Naive thymus-derived CD4-positive, alpha-beta T cell (primary cell): Measurements from ENCODE around the gene NRXN2. TPM values are rescaled to one million over a fixed set of nuclear protein-coding genes. Genes with fewer than 3 reads are reported as not detected.

Source experiments
- ATAC-seq: fragments of 150-1000 bp; cut with Tn5 transposase; 2 replicates; pipeline ENCODE4 v1.10.0; 2021; ENCODE audit warnings: mild to moderate bottlenecking, moderate library complexity
- CTCF ChIA-PET: fragments of 350-600 bp; sonication (Branson Sonifier 250); formaldehyde crosslinking; loops from one replicate; lab custom pipeline; 2021; ENCODE audit warnings: antibody characterized with exemption; lab: Charles Lee
- POLR2A ChIA-PET: fragments of 350-600 bp; sonication (Branson Sonifier 250); formaldehyde crosslinking; loops from one replicate; lab custom pipeline; 2021; ENCODE audit warnings: antibody characterized with exemption, inconsistent platforms; lab: Charles Lee
- DNase-seq, 9 donors: peaks; one replicate each; pipeline versions ENCODE4 v3.0.0 to v3.0.0-alpha.2; 2020 to 2022; ENCODE audit warnings: mixed read lengths in 1 of 9
- H3K27ac ChIP-seq: one replicate; pipeline ENCODE4 v1.7.0; 2013; ENCODE audit warnings: mild to moderate bottlenecking, low read depth, low read length, moderate library complexity
- H3K27me3 ChIP-seq, 2 donors: one replicate each; pipeline ENCODE4 v1.7.0; 2013; ENCODE audit warnings: low read length in 2 of 2, mild to moderate bottlenecking in 2 of 2, moderate library complexity in 2 of 2; ENCODE audit not compliant: control insufficient read depth in 2 of 2, insufficient read depth in 2 of 2
- H3K36me3 ChIP-seq, 3 experiments: 1 replicate in 2 of 3; 2 replicates in 1 of 3; pipeline ENCODE4 v1.7.0; 2013; ENCODE audit warnings: low read length in 3 of 3, mild to moderate bottlenecking in 3 of 3, moderate library complexity in 1 of 3; ENCODE audit not compliant: insufficient read depth in 3 of 3, control insufficient read depth in 2 of 3
- H3K4me1 ChIP-seq, 2 donors: one replicate each; pipeline ENCODE4 v1.7.0; 2013; ENCODE audit warnings: low read length in 2 of 2, mild to moderate bottlenecking in 2 of 2, moderate library complexity in 1 of 2; ENCODE audit not compliant: control insufficient read depth in 2 of 2, insufficient read depth in 2 of 2
- H3K4me3 ChIP-seq: 2 replicates; pipeline ENCODE4 v1.7.0; 2013; ENCODE audit warnings: mild to moderate bottlenecking, low read length
- H3K9me3 ChIP-seq, 3 experiments: 1 replicate in 2 of 3; 2 replicates in 1 of 3; pipeline ENCODE4 v1.7.0; 2013; ENCODE audit warnings: low read length in 3 of 3; ENCODE audit not compliant: control insufficient read depth in 2 of 3
- H3K27ac Mint-ChIP-seq, 9 donors: one replicate each; pipeline ENCODE4 v1.8.0; 2020 to 2022; ENCODE audit warnings: mixed read lengths in 9 of 9, mild to moderate bottlenecking in 8 of 9, moderate library complexity in 5 of 9, inconsistent platforms in 2 of 9
- H3K27me3 Mint-ChIP-seq, 5 donors: one replicate each; pipeline ENCODE4 v1.8.0; 2021 to 2022; ENCODE audit warnings: mixed read lengths in 5 of 5, mild to moderate bottlenecking in 1 of 5
- H3K36me3 Mint-ChIP-seq, 5 donors: one replicate each; pipeline ENCODE4 v1.8.0; 2020 to 2022; ENCODE audit warnings: mixed read lengths in 5 of 5, mild to moderate bottlenecking in 3 of 5, inconsistent platforms in 1 of 5
- H3K4me1 Mint-ChIP-seq, 7 donors: one replicate each; pipeline ENCODE4 v1.8.0; 2020 to 2022; ENCODE audit warnings: mixed read lengths in 7 of 7, mild to moderate bottlenecking in 3 of 7, inconsistent platforms in 1 of 7
- H3K4me3 Mint-ChIP-seq, 10 donors: one replicate each; pipeline ENCODE4 v1.8.0; 2020 to 2022; ENCODE audit warnings: mild to moderate bottlenecking in 10 of 10, mixed read lengths in 10 of 10, moderate library complexity in 6 of 10, inconsistent platforms in 2 of 10
- H3K9me3 Mint-ChIP-seq, 11 donors: one replicate each; pipeline ENCODE4 v1.8.0; 2020 to 2022; ENCODE audit warnings: mixed read lengths in 11 of 11, mild to moderate bottlenecking in 4 of 11, inconsistent platforms in 1 of 11, moderate library complexity in 1 of 11
- intact Hi-C, 2 donors: fragments of 100-400 bp; cut with micrococcal nuclease; formaldehyde crosslinking; loops; one replicate each; pipeline ENCODE4 v1.15.1; 2023
- polyA plus RNA-seq, 2 donors: library from polyadenylated mRNA; unstranded; fragments of 300-500 nt; fragmentation: Illumina TruSeq; gene quantifications; one replicate each; pipeline ENCODE4 v1.2.3, GENCODE V29; 2021
- total RNA-seq, 6 experiments: library from RNA in 5 of 6; stranded (reverse) in 5 of 6; gene quantifications; 1 replicate in 5 of 6; 2 replicates in 1 of 6; pipeline ENCODE4 v1.2.3 and lab custom pipeline; 2021 to 2026

Gene NRXN2
- total and polyA plus RNA-seq, 7 experiments from 2014 or later, result 0.07 to 0.71 (median 0.27) TPM; not detected in 4

DNA sequence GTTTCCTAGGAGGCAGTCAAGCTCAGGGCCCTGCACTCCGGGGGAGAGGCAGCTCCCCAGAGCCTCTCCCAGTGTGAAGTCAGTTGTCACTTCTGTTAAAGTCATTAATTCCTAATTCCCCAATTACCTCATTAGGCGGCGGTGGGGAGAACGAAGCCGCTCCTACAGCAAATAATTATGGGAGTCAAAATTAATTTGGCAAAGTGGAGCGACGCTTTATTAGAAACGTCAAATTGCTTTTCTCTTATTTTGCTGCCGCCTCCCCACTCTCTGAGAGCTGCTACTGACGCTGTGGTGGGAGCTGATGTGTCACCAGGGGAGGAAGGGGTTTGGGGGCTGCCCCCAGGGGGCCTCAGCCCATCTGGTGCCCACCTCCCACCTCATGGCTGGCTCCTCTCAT, 90.3 kb downstream of the NRXN2 start:
- Mint-ChIP-seq H3K9me3 (no peaks in the 10 kb centered on the region), H3K27ac (no peak overlapping the region), H3K4me3 (no peak overlapping the region), H3K36me3 (no peaks in the 10 kb centered on the region), H3K27me3 (peaks cover 0 to 25% (median 21%) of the 10 kb centered on the region in 5 donors), H3K4me1 (peaks cover 6 to 18% (median 8%) of the 10 kb centered on the region in 7 donors)
- Histone ChIP-seq H3K9me3 (no peaks in the 10 kb centered on the region), H3K36me3 (no peaks in the 10 kb centered on the region), H3K27me3 (no peaks in the 10 kb centered on the region), H3K4me1 (no peaks in the 10 kb centered on the region), H3K4me3 (no peak overlapping the region), H3K27ac (no peak overlapping the region)
- ChIA-PET CTCF (no interaction called here), POLR2A (no interaction called here)
- ATAC-seq (no peak), DNase-seq (no peak)
- intact Hi-C loops, result no loop called here

DNA sequence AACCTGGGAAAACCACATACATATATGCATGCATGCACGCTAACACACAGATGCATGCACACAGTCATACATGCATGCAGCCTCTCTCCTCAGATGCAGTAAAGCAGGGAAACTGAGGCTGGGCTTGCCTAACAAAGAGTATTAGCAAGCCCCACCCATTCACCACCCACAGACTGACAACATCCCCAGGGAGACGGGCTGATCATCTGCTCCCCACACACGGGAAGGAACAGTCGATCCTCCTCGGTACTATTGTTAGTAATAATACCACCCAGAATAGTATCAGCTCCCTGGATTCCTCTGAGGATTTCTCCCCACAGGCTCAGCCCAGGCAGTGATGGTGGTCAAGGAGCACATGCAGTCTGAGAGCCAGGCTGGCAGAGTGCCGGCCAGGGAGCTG, 90.8 kb downstream of the NRXN2 start:
- Mint-ChIP-seq H3K27ac (no peak overlapping the region), H3K27me3 (peaks cover 0 to 22% (median 21%) of the 10 kb centered on the region in 5 donors), H3K4me1 (peaks cover 6 to 18% (median 8%) of the 10 kb centered on the region in 7 donors), H3K36me3 (no peaks in the 10 kb centered on the region), H3K4me3 (no peak overlapping the region), H3K9me3 (no peaks in the 10 kb centered on the region)
- Histone ChIP-seq H3K4me1 (no peaks in the 10 kb centered on the region), H3K36me3 (no peaks in the 10 kb centered on the region), H3K4me3 (no peak overlapping the region), H3K9me3 (no peaks in the 10 kb centered on the region), H3K27ac (no peak overlapping the region), H3K27me3 (no peaks in the 10 kb centered on the region)
- intact Hi-C loops, result no loop called here
- ATAC-seq (no peak), DNase-seq (no peak)
- ChIA-PET CTCF (no interaction called here), POLR2A (no interaction called here)

DNA sequence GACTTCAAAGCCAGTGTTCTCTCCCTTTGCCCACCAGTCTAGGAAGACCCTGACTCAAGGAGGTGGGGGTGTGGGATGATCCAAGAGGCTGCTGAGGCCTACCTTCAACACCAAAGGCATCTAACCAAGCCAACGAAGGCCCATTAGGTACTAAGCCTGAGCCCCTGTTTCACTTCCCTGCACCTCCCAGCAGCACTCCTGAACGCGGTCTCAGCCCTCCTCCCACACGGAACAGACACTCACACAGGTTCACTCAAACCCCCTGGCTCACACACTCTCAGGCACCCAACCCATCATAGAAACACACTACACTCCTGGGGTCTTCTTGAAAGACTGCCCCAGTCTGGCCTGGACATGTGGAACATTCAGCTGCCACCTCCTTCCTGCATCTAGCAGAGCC, 91.3 kb downstream of the NRXN2 start:
- POLR2A ChIA-PET, result no interaction called here
- no peaks in the 10 kb centered on the region for H3K4me1 ChIP-seq
- no peak overlapping the region for H3K4me3 ChIP-seq
- no peaks in the 10 kb centered on the region for H3K9me3 ChIP-seq
- CTCF ChIA-PET, result no interaction called here
- H3K27me3 ChIP-seq, result no peaks in the 10 kb centered on the region
- H3K27ac Mint-ChIP-seq, result no peak overlapping the region
- no peak overlapping the region for H3K27ac ChIP-seq
- intact Hi-C loops, result no loop called here
- peaks cover 6 to 18% (median 8%) of the 10 kb centered on the region in 7 donors for H3K4me1 Mint-ChIP-seq
- H3K36me3 ChIP-seq, result no peaks in the 10 kb centered on the region
- no peaks in the 10 kb centered on the region for H3K36me3 Mint-ChIP-seq
- no peaks in the 10 kb centered on the region for H3K9me3 Mint-ChIP-seq
- DNase-seq (no peak), ATAC-seq (no peak)
- no peak overlapping the region for H3K4me3 Mint-ChIP-seq
- H3K27me3 Mint-ChIP-seq, result peaks cover 0 to 21% (median 20%) of the 10 kb centered on the region in 5 donors

DNA sequence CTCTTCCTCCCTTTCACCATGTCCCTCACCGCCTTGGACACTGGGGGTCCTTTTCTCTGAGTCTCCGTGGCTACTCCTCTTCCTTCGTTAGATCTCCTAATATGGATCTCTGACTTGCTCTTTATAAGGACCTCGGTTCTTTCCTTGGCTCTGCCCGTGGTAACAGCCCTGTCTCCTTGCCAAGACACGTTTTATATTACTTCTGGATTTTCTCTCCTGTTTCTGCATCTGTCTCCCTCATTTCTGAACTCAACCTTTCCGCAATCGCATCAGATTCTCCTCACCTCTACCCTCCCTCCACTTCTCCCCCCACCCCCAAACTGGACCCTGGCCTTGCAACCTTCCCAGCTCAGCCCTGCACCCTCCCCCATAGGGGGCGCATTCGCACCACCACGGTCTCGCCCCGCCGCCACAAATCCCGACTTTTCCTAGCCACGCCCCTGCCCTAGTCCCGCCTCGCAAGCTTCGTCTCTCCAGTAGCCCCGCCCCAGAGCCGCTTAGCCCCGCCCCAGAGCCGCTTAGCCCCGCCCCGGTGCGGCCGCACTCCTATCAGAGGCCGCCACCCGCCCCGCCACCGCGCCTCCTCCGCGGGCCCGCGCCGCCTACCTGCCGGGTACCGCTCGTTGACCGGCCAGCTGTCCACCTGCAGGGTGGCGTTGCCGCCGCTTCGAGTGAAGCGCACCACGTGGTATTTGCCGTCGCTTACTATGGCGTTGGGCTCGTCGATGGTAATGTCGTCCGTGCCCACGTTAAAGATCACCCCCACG, 93.0 kb downstream of the NRXN2 start:
- ChIA-PET POLR2A (no interaction called here), CTCF (no interaction called here)
- Mint-ChIP-seq H3K36me3 (no peaks in the 10 kb centered on the region), H3K27ac (peak overlapping the region in 1 of 9 donors; percentile 36), H3K9me3 (no peaks in the 10 kb centered on the region), H3K27me3 (peaks cover 0 to 16% (median 8%) of the 10 kb centered on the region in 5 donors), H3K4me3 (no peak overlapping the region), H3K4me1 (peaks cover 6 to 17% (median 8%) of the 10 kb centered on the region in 7 donors)
- no peaks in the 10 kb centered on the region for H3K4me1 ChIP-seq
- ATAC-seq, result no peak
- H3K27ac ChIP-seq, result no peak overlapping the region
- H3K27me3 ChIP-seq, result no peaks in the 10 kb centered on the region
- H3K36me3 ChIP-seq, result no peaks in the 10 kb centered on the region
- H3K4me3 ChIP-seq, result no peak overlapping the region
- DNase-seq, result no peak
- intact Hi-C loops, result no loop called here
- no peaks in the 10 kb centered on the region for H3K9me3 ChIP-seq

DNA sequence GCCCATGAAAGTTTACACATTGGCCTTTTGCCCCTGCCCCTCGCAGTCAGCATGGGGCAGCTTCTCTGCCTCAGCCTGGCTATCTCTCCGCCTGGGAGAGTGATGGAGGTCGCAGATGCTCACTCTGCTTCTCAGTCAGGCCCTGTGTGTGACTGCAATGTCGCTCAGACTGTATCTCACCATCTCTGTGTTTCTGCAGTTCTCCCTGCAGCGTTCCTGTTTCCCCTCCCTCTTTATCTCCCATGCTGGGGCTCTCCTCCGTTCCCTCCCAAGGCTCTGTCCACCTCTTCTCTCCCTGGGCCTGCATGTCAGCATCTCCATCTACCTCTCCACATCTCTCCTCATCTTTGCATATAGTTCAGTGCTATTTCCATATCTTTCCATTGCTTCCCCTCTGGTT, 93.9 kb downstream of the NRXN2 start:
- intact Hi-C loops, result no loop called here
- H3K4me1 ChIP-seq, result no peaks in the 10 kb centered on the region
- ATAC-seq (no peak), DNase-seq (no peak)
- H3K4me3 ChIP-seq, result no peak overlapping the region
- Mint-ChIP-seq H3K4me3 (no peak overlapping the region), H3K4me1 (peaks cover 6 to 12% (median 8%) of the 10 kb centered on the region in 7 donors), H3K36me3 (no peaks in the 10 kb centered on the region), H3K9me3 (no peaks in the 10 kb centered on the region), H3K27ac (peak overlapping the region in 2 of 9 donors; percentile 1), H3K27me3 (peaks cover 0 to 7% (median 0%) of the 10 kb centered on the region in 5 donors)
- H3K27me3 ChIP-seq, result no peaks in the 10 kb centered on the region
- no peaks in the 10 kb centered on the region for H3K9me3 ChIP-seq
- no peak overlapping the region for H3K27ac ChIP-seq
- ChIA-PET CTCF (no interaction called here), POLR2A (no interaction called here)
- no peaks in the 10 kb centered on the region for H3K36me3 ChIP-seq

DNA sequence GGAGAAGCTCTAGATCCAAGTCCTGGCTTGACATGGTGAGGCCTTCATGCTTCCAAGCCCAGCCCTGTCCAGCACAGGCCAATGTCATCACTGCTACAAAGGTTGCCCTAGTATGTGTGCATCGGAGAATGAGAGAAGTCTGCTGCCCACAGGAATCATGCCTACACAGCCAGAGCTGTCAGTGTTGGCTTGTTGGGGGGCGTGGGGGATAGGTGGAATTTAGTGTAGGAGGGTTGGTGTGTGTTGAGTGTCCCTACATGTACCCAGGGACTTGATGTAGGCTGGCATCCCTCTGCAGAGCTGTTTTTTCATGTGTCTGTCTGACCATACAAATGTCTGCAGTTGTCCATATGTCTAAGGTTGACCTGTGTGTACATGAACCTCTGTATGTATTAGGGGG, 94.4 kb downstream of the NRXN2 start:
- DNase-seq, result no peak
- peaks cover 0 to 3% (median 0%) of the 10 kb centered on the region in 5 donors for H3K27me3 Mint-ChIP-seq
- ChIA-PET POLR2A (no interaction called here), CTCF (no interaction called here)
- Histone ChIP-seq H3K4me3 (no peak overlapping the region), H3K4me1 (no peaks in the 10 kb centered on the region), H3K27ac (no peak overlapping the region), H3K9me3 (no peaks in the 10 kb centered on the region), H3K27me3 (no peaks in the 10 kb centered on the region), H3K36me3 (no peaks in the 10 kb centered on the region)
- H3K9me3 Mint-ChIP-seq, result no peaks in the 10 kb centered on the region
- peaks cover 2 to 7% (median 3%) of the 10 kb centered on the region in 7 donors for H3K4me1 Mint-ChIP-seq
- H3K4me3 Mint-ChIP-seq, result no peak overlapping the region
- no peak for ATAC-seq
- no peaks in the 10 kb centered on the region for H3K36me3 Mint-ChIP-seq
- H3K27ac Mint-ChIP-seq, result no peak overlapping the region
- intact Hi-C loops, result no loop called here

DNA sequence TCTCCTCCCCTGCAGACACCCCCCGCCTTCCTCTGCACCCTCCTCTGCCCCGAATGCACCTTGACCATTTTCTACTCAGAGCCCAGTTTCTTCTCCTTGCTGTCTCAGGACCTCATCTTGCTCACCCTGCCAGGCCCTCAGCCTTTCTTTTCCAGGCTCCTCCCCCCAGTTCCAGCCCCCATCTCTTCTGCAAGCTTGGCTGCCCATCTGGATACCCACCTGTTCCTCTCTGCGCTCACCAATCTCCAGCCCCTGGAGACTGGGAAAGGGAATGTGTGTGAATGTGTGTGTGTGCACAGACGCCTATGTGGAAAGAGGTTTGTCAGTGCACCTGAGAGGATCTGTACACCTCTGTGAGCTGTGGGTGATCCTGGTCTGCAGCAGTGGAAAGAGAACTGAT, 95.6 kb downstream of the NRXN2 start:
- Histone ChIP-seq H3K27me3 (no peaks in the 10 kb centered on the region), H3K4me3 (no peak overlapping the region), H3K36me3 (no peaks in the 10 kb centered on the region), H3K4me1 (no peaks in the 10 kb centered on the region), H3K9me3 (no peaks in the 10 kb centered on the region), H3K27ac (no peak overlapping the region)
- H3K4me1 Mint-ChIP-seq, result peaks cover 0 to 3% (median 0%) of the 10 kb centered on the region in 7 donors
- intact Hi-C loops, result no loop called here
- H3K27me3 Mint-ChIP-seq, result no peaks in the 10 kb centered on the region
- H3K36me3 Mint-ChIP-seq, result no peaks in the 10 kb centered on the region
- no peaks in the 10 kb centered on the region for H3K9me3 Mint-ChIP-seq
- no peak overlapping the region for H3K4me3 Mint-ChIP-seq
- ATAC-seq, result no peak
- no peak overlapping the region for H3K27ac Mint-ChIP-seq
- ChIA-PET POLR2A (no interaction called here), CTCF (no interaction called here)
- no peak for DNase-seq
